ENCODE results near the gene ZNF135. TPM values are rescaled to one million over a fixed set of nuclear protein-coding genes. Genes with fewer than 3 reads are reported as not detected.

Gene ZNF135
- total RNA-seq, 4 donors from 2014 or later, result 4.6 to 12.4 (median 7.7) TPM

GRCh38 chr19:58086825-58087710, 28.0 kb downstream of the ZNF135 start:
- Histone ChIP-seq H3K27me3 (no peaks in the 10 kb centered on the region), H3K36me3 (peaks cover 53% of the 10 kb centered on the region), H3K9me3 (peaks cover 57% of the 10 kb centered on the region), H3K4me3 (no peak overlapping the region), H3K27ac (no peak overlapping the region), H3K4me1 (no peaks in the 10 kb centered on the region)
- WGBS, result 92% methylated on average over 23 of the region's 23 CpGs
- DNase-seq (ENCODE audit: low spot score in 2 of 2), result no peak
- TF ChIP-seq CTCF (IDR thresholded peaks at IDR 0.05) (no peak), EP300 (IDR thresholded peaks at IDR 0.05) (no peak), POLR2A (IDR thresholded peaks at IDR 0.05) (no peak), POLR2AphosphoS5 (IDR thresholded peaks at IDR 0.05) (no peak)

- 99% methylated on average over 13 of the region's 13 CpGs for WGBS
- no peak overlapping the region for H3K27ac ChIP-seq
- no peaks in the 10 kb centered on the region for H3K4me1 ChIP-seq
- peaks cover 53% of the 10 kb centered on the region for H3K36me3 ChIP-seq
- TF ChIP-seq EP300 (IDR thresholded peaks at IDR 0.05), result no peak
- no peak for TF ChIP-seq CTCF (IDR thresholded peaks at IDR 0.05)
- TF ChIP-seq POLR2AphosphoS5 (IDR thresholded peaks at IDR 0.05), result no peak
- TF ChIP-seq POLR2A (IDR thresholded peaks at IDR 0.05), result no peak
- H3K9me3 ChIP-seq, result peaks cover 52% of the 10 kb centered on the region
- no peaks in the 10 kb centered on the region for H3K27me3 ChIP-seq
- H3K4me3 ChIP-seq, result no peak overlapping the region
- DNase-seq (ENCODE audit: low spot score in 2 of 2), result no peak
Observed at GRCh38 chr19:58088521-58089052, 29.5 kb downstream of the ZNF135 start.

- Histone ChIP-seq H3K4me3 (no peak overlapping the region), H3K9me3 (peaks cover 44% of the 10 kb centered on the region), H3K4me1 (no peaks in the 10 kb centered on the region), H3K36me3 (peaks cover 44% of the 10 kb centered on the region), H3K27ac (no peak overlapping the region), H3K27me3 (no peaks in the 10 kb centered on the region)
- DNase-seq (ENCODE audit: low spot score in 2 of 2), result no peak
- TF ChIP-seq POLR2A (IDR thresholded peaks at IDR 0.05) (no peak), POLR2AphosphoS5 (IDR thresholded peaks at IDR 0.05) (no peak), CTCF (IDR thresholded peaks at IDR 0.05) (no peak), EP300 (IDR thresholded peaks at IDR 0.05) (no peak)
- WGBS, result 98% methylated on average over 6 of the region's 16 CpGs
Observed at GRCh38 chr19:58089846-58090245, 30.8 kb downstream of the ZNF135 start.

- Histone ChIP-seq H3K27me3 (no peaks in the 10 kb centered on the region), H3K27ac (no peak overlapping the region), H3K36me3 (peaks cover 28% of the 10 kb centered on the region), H3K4me1 (no peaks in the 10 kb centered on the region), H3K4me3 (no peak overlapping the region), H3K9me3 (peaks cover 28% of the 10 kb centered on the region)
- 80% methylated on average over 9 of the region's 11 CpGs for WGBS
- TF ChIP-seq EP300 (IDR thresholded peaks at IDR 0.05) (no peak), CTCF (IDR thresholded peaks at IDR 0.05) (no peak), POLR2AphosphoS5 (IDR thresholded peaks at IDR 0.05) (no peak), POLR2A (IDR thresholded peaks at IDR 0.05) (no peak)
- no peak for DNase-seq (ENCODE audit: low spot score in 2 of 2)
Observed at GRCh38 chr19:58091251-58091995, 32.3 kb downstream of the ZNF135 start.

- TF ChIP-seq CTCF (IDR thresholded peaks at IDR 0.05) (no peak), POLR2AphosphoS5 (IDR thresholded peaks at IDR 0.05) (no peak)
- peaks cover 14% of the 10 kb centered on the region for H3K36me3 ChIP-seq
- peaks cover 9% of the 10 kb centered on the region for H3K4me1 ChIP-seq
- no peak overlapping the region for H3K4me3 ChIP-seq
- WGBS, result 99% methylated on average over 7 of the region's 7 CpGs
- peaks cover 26% of the 10 kb centered on the region for H3K9me3 ChIP-seq
- H3K27ac ChIP-seq, result no peak overlapping the region
- DNase-seq (ENCODE audit: low spot score in 2 of 2), result no peak
- no peaks in the 10 kb centered on the region for H3K27me3 ChIP-seq
Observed at GRCh38 chr19:58093071-58093470, 34.0 kb downstream of the ZNF135 start.
